Colonic mucosa (tissue), 4 donors: ENCODE results near the gene TTI1. TPM values are rescaled to one million over a fixed set of nuclear protein-coding genes. Genes with fewer than 3 reads are reported as not detected.

Experiments used
- DNase-seq: peaks from one replicate; pipeline ENCODE4 v3.0.0-alpha.2; 2020
- H3K27ac ChIP-seq: fragments of 200-600 bp; one replicate; pipeline ENCODE4 v1.8.0; 2021
- H3K27me3 ChIP-seq: fragments of 200-600 bp; one replicate; pipeline ENCODE4 v1.8.0; 2021
- H3K36me3 ChIP-seq: fragments of 200-600 bp; one replicate; pipeline ENCODE4 v1.8.0; 2021
- H3K4me1 ChIP-seq: fragments of 200-600 bp; one replicate; pipeline ENCODE4 v1.8.0; 2021; ENCODE audit warnings: mild to moderate bottlenecking
- H3K4me3 ChIP-seq: fragments of 200-600 bp; one replicate; pipeline ENCODE4 v1.8.0; 2021
- H3K9ac ChIP-seq, 2 donors: one replicate each; pipeline ENCODE4 v1.7.0; 2013; ENCODE audit warnings: control low read depth in 2 of 2, low read depth in 2 of 2, low read length in 2 of 2
- H3K9me3 ChIP-seq: fragments of 200-600 bp; one replicate; pipeline ENCODE4 v1.8.0; 2021
- intact Hi-C: fragments of 100-400 bp; cut with DNase I; formaldehyde crosslinking; loops from one replicate; pipeline ENCODE4 v1.14.1; 2022
- total RNA-seq, 2 donors: library from RNA; stranded (reverse); fragmentation: NEBNext Ultra II Directional in 1 of 2; extraction: Animal tissue kit (Norgen Biotek cat#: 25700) in 1 of 2; gene quantifications; one replicate each; pipeline ENCODE4 v1.2.1, GENCODE V29; 2021
- TF ChIP-seq, protein P1 (sequence below): fragments of 200-600 bp; IDR thresholded peaks from one replicate; pipeline ENCODE4 v1.8.0; 2022; ENCODE audit warnings: antibody characterized with exemption, mild to moderate bottlenecking
- donor health status: healthy.
- donor health status: DM: no; HTN: no; CAD: no.
- donor health status: DM: no; HTN: no; CAD: no.

Gene TTI1
- total RNA-seq, 2 donors from 2014 or later = 10.2 to 23.0 TPM

DNA sequence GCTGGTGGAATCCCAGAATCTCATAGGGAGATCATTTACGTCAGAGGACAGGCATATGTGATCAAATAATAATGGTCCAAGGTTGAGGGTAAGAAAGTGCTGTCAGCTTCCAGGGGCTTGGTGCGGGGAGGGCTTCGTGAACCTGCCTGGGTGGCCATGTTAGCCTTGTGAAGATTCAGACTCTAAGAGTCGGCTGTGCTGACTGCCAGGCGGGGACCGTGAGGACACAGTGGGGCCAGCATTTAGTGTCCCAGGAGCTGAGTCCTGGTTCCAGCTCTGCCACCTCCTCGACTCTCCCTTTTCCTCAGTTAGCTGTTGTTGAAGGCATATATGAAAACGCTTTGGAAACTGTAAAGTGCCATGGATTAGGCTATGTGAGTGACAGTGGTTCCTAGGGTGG lies 96.8 kb downstream of the TTI1 start:
- H3K4me1 ChIP-seq = no peaks in the 10 kb centered on the region
- H3K27ac ChIP-seq = no peak overlapping the region
- no peaks in the 10 kb centered on the region for H3K36me3 ChIP-seq
- H3K9me3 ChIP-seq = no peaks in the 10 kb centered on the region
- H3K27me3 ChIP-seq = no peaks in the 10 kb centered on the region
- no peak for DNase-seq
- no peak overlapping the region for H3K4me3 ChIP-seq
- H3K9ac ChIP-seq = no peak overlapping the region
- intact Hi-C loops = no loop called here
- TF ChIP-seq, protein P1, sequence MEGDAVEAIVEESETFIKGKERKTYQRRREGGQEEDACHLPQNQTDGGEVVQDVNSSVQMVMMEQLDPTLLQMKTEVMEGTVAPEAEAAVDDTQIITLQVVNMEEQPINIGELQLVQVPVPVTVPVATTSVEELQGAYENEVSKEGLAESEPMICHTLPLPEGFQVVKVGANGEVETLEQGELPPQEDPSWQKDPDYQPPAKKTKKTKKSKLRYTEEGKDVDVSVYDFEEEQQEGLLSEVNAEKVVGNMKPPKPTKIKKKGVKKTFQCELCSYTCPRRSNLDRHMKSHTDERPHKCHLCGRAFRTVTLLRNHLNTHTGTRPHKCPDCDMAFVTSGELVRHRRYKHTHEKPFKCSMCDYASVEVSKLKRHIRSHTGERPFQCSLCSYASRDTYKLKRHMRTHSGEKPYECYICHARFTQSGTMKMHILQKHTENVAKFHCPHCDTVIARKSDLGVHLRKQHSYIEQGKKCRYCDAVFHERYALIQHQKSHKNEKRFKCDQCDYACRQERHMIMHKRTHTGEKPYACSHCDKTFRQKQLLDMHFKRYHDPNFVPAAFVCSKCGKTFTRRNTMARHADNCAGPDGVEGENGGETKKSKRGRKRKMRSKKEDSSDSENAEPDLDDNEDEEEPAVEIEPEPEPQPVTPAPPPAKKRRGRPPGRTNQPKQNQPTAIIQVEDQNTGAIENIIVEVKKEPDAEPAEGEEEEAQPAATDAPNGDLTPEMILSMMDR = no peak

DNA sequence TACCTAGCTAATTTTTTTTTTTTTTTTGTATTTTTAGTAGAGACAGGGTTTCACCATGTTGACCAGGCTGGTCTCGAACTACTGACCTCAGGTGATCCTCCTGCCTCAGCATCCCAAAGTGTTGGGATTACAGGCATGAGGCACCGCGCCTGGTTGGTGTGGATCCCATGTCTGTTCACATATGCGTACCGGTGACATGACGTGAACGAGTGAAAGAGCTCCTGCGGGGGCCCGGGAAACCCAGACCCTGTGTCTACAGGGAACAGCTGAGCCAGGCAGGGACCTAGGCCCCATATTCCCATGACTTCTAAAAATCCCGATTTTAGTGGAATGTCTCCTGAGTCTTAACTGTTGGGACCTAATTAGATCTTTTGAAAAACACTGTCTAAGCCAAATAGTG lies 97.2 kb downstream of the TTI1 start:
- no peaks in the 10 kb centered on the region for H3K4me1 ChIP-seq
- H3K4me3 ChIP-seq = no peak overlapping the region
- no peaks in the 10 kb centered on the region for H3K27me3 ChIP-seq
- H3K9ac ChIP-seq = no peak overlapping the region
- no peak overlapping the region for H3K27ac ChIP-seq
- H3K9me3 ChIP-seq = no peaks in the 10 kb centered on the region
- H3K36me3 ChIP-seq = no peaks in the 10 kb centered on the region
- TF ChIP-seq, protein P1 = no peak
- intact Hi-C loops = no loop called here
- no peak for DNase-seq

DNA sequence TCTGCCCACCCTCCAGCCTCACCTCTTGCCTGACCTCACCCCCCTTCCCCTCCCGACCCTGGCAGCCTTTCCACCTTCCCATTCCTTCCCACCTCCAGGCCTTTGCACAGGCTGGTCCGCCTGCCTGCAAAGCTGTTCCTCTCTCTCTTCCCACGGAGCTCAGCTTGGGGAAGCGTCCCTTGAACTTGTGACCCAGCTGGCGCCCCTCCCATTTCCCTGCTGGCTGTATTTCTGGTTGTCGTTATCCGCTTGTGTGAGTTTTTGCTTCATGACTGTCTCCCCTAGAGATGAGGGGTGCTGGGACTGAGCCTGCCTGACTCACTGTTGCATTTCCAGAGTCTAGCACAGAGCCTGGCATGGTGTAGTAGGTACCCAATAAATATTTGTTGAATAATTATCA lies 97.8 kb downstream of the TTI1 start:
- Histone ChIP-seq H3K4me3 (no peak overlapping the region), H3K27me3 (no peaks in the 10 kb centered on the region), H3K4me1 (no peaks in the 10 kb centered on the region), H3K27ac (no peak overlapping the region), H3K9ac (no peak overlapping the region), H3K36me3 (no peaks in the 10 kb centered on the region), H3K9me3 (no peaks in the 10 kb centered on the region)
- intact Hi-C loops = no loop called here
- TF ChIP-seq, protein P1 = no peak
- DNase-seq = no peak

DNA sequence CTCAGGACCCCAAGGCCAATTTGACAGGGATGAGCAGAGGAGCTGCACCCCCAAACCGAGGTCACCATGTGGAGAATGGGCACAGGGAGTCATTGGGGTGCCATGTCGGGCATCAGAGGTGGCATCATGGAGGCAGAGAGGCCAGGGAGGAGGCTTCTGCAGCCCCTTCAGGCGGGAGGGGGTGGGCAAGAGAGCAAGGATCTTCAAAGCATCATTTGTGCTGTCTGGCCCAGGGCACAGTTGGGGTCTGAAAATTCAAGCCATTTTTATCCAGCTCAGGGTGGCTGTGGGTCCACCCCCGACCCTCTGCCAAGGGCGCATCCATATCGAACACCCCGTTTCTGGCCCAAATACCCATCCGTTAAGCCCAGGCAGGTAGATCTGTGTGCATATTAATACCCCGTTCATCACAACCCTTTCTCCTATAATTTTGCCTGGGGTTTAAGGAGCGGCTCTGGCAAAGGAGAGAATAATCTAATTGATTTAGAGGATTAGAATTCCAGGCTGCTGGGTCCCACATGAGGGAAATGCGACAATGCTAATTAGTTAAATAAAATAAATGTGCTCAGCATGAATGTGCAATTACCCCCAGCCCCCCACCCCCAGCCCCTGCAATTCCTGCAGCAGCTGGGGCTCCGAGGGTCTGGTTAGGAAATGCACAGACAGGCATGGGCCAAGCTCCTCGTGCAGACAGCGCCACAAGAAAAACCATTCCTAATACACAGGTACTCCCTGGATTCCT lies 98.5 kb downstream of the TTI1 start:
- TF ChIP-seq, protein P1 = no peak
- H3K27me3 ChIP-seq = no peaks in the 10 kb centered on the region
- no peaks in the 10 kb centered on the region for H3K4me1 ChIP-seq
- no peak overlapping the region for H3K4me3 ChIP-seq
- H3K9me3 ChIP-seq = no peaks in the 10 kb centered on the region
- DNase-seq = no peak
- H3K27ac ChIP-seq = no peak overlapping the region
- no peaks in the 10 kb centered on the region for H3K36me3 ChIP-seq
- H3K9ac ChIP-seq = no peak overlapping the region
- intact Hi-C loops = no loop called here

DNA sequence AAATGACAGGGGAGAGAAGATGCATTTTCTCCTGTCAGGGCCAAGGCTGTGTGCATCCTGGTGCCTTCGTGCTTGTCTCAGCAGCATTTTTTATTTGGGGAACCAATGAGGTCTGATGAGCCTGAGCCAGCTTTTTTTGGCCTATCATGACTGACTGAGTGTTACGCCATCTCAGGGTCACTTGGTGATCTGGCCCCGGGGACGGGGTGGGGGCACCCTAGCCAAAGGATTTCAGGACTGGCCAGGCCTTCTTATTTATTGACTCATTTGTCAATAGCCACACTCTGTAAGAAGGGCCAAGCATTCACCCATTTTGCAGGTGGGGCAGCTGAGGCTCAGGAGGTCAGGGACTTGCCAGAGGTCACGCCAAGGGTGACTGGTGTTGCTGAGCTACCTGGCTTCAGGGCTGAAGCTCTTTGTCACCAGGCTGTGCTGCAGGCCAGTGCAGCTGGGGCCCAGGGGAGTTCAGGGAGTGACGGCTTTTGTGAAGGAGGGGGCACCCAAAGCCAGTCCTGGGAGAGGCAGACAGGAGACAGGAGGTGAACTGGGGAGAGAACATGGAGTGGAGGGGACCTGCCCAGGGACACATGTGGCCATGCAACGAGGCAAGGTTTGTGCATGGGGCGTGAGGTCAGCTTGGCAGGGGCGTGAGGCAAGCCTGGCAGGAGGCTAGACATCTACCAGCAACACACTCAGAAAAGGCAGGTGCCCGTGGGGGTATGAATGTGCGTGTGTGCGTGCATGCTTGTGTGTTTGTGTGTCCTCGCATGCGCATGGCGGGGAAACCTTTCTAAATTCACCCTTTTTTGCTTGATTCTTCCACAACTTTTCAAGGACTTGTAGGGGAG lies 99.2 kb downstream of the TTI1 start:
- no peaks in the 10 kb centered on the region for H3K27me3 ChIP-seq
- no peaks in the 10 kb centered on the region for H3K36me3 ChIP-seq
- no peaks in the 10 kb centered on the region for H3K9me3 ChIP-seq
- intact Hi-C loops = no loop called here
- no peak overlapping the region for H3K27ac ChIP-seq
- H3K4me3 ChIP-seq = no peak overlapping the region
- H3K9ac ChIP-seq = no peak overlapping the region
- no peak for DNase-seq
- TF ChIP-seq, protein P1 = no peak
- no peaks in the 10 kb centered on the region for H3K4me1 ChIP-seq

Other genes with a start within 250 kb of the TTI1 start
- gene VSTM2L, start 130.3 kb downstream of the TTI1 start, total RNA-seq = 1 to 10 TPM; 1.4 to 1.5 TPM
- 10 to 100 TPM; 22.7 to 42.5 TPM for gene RPRD1B, start 290 bp upstream of the TTI1 start, total RNA-seq
- 10 to 100 TPM; 14.5 to 32.8 TPM for gene TGM2, start 131.8 kb upstream of the TTI1 start, total RNA-seq
- 1 to 10 TPM in 1 of 2 donors, under 1 TPM in 1; 0.40 to 3.9 TPM for gene KIAA1755, start 227.3 kb upstream of the TTI1 start, total RNA-seq